MM.1S (cell line): Measurements from ENCODE around the gene ATP6V0A1.

ENCODE experiments used
- EZH2 ChIP-seq: fragments of 300-600 bp; sonication (generic); optimal IDR thresholded peaks from 2 replicates; pipeline ENCODE3; 2017; ENCODE audit warnings: low read depth, mild to moderate bottlenecking, antibody characterized with exemption, low read length, mixed read lengths
- TF ChIP-seq, protein P1 (sequence below): fragments of 300-600 bp; sonication (generic); IDR thresholded peaks from 2 replicates; pipeline ENCODE4 v1.5.1; 2016; ENCODE audit warnings: antibody characterized with exemption, low read length, mixed read lengths

DNA sequence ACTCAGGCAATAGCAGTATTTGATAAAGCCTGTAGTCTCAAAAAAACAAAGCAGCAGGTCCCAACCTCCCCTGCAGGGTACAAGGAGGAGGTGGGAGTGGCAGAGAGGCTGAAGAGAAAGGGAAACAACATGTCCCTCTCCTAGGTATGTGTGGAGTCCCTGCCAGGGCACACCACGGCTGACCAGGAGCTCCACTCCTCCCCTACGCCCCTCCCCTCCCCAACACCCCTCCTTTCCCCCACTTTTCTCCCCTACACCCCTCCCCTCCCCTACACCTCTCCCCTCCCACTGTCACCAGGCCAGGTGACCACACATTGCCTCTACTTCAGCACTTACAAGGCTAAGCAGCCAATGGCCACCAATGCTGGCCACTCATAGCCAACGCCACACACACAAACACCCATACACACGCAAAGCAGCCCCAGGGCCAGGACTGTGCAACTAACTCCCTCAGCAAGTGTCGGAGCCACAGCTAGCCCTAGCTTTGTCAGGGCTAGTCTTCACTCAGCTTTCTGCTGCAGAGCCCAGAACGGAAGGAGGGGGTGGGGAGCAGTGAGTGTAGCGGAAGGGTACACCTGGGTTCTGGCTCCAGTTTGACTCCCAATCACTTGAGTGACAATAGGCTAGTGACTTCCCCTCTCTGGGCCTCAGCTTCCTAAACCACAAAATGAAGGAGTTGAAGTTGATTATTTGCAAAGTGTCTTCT lies 43.8 kb upstream of the ATP6V0A1 start:
- TF ChIP-seq, protein P1, sequence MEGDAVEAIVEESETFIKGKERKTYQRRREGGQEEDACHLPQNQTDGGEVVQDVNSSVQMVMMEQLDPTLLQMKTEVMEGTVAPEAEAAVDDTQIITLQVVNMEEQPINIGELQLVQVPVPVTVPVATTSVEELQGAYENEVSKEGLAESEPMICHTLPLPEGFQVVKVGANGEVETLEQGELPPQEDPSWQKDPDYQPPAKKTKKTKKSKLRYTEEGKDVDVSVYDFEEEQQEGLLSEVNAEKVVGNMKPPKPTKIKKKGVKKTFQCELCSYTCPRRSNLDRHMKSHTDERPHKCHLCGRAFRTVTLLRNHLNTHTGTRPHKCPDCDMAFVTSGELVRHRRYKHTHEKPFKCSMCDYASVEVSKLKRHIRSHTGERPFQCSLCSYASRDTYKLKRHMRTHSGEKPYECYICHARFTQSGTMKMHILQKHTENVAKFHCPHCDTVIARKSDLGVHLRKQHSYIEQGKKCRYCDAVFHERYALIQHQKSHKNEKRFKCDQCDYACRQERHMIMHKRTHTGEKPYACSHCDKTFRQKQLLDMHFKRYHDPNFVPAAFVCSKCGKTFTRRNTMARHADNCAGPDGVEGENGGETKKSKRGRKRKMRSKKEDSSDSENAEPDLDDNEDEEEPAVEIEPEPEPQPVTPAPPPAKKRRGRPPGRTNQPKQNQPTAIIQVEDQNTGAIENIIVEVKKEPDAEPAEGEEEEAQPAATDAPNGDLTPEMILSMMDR = no peak
- no peak for TF ChIP-seq EZH2
